Activated CD8-positive, alpha-beta T cell treated with anti-CD3 and anti-CD28 coated beads for 36 hours (primary cell): Measurements from ENCODE around the gene TNFSF15. TPM values are rescaled to one million over a fixed set of nuclear protein-coding genes. Genes with fewer than 3 reads are reported as not detected.

Experiments
- ATAC-seq: fragments of 200-7000 bp; cut with Tn5 transposase; one replicate; pipeline ENCODE4 v1.10.0; 2021; ENCODE audit warnings: mild to moderate bottlenecking, moderate library complexity
- CTCF ChIA-PET: fragments of 350-600 bp; sonication (Branson Sonifier 250); formaldehyde crosslinking; loops from one replicate; lab custom pipeline; 2021; ENCODE audit warnings: antibody characterized with exemption; lab: Charles Lee
- POLR2A ChIA-PET: fragments of 350-600 bp; sonication (Branson Sonifier 250); formaldehyde crosslinking; loops from one replicate; lab custom pipeline; 2021; ENCODE audit warnings: antibody characterized with exemption; lab: Charles Lee
- DNase-seq: peaks from one replicate; pipeline ENCODE4 v3.0.0-alpha.2; 2020
- H3K27ac Mint-ChIP-seq: one replicate; pipeline ENCODE4 v1.8.0; 2021; ENCODE audit warnings: mild to moderate bottlenecking, mixed read lengths
- H3K27me3 Mint-ChIP-seq: one replicate; pipeline ENCODE4 v1.8.0; 2021; ENCODE audit warnings: mixed read lengths
- H3K36me3 Mint-ChIP-seq: one replicate; pipeline ENCODE4 v1.8.0; 2021; ENCODE audit warnings: low read depth, mixed read lengths
- H3K4me1 Mint-ChIP-seq: one replicate; pipeline ENCODE4 v1.8.0; 2021; ENCODE audit warnings: low read depth, mixed read lengths
- H3K4me3 Mint-ChIP-seq: one replicate; pipeline ENCODE4 v1.8.0; 2021; ENCODE audit warnings: mild to moderate bottlenecking, moderate library complexity, mixed read lengths
- H3K9me3 Mint-ChIP-seq: one replicate; pipeline ENCODE4 v1.8.0; 2021; ENCODE audit warnings: mixed read lengths
- intact Hi-C: fragments of 100-400 bp; cut with micrococcal nuclease; formaldehyde crosslinking; loops from one replicate; pipeline ENCODE4 v1.10.0; 2022
- total RNA-seq, 2 experiments: library from RNA; stranded (reverse); gene quantifications; one replicate each; pipeline ENCODE4 v1.2.3, GENCODE V29; 2021
- TF ChIP-seq, protein P1 (sequence below): fragments of 200-600 bp; IDR thresholded peaks from one replicate; pipeline ENCODE4 v1.8.0; 2022; ENCODE audit warnings: antibody characterized with exemption, mild to moderate bottlenecking

TNFSF15 gene
- total RNA-seq, 2 experiments from 2014 or later: 0.16 to 0.23 TPM

DNA sequence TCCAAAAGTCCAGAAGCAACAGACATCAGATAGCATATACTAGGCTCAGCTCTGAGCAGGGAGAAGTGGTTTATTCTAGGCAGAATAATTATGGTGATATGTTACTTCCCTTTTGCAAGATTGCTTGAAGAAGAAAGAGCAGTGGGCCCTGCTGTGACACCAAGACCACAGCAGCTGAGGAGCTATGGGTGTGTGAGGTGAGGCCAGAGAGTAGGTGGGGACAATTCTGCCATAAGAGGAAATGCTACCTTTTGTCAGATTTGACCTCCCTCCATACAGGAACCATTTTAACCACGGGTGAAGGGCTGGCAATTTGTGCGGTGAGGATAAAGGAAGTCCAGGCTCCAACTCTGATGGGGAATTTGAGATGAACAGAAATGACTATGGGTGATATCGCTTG lies 51.3 kb downstream of the TNFSF15 start:
- DNase-seq (peak; percentile 43), ATAC-seq (peak; percentile 69)
- no peaks in the 10 kb centered on the region for H3K9me3 Mint-ChIP-seq
- peak overlapping the region; percentile 31 for H3K27ac Mint-ChIP-seq
- H3K36me3 Mint-ChIP-seq: no peaks in the 10 kb centered on the region
- TF ChIP-seq, protein P1, sequence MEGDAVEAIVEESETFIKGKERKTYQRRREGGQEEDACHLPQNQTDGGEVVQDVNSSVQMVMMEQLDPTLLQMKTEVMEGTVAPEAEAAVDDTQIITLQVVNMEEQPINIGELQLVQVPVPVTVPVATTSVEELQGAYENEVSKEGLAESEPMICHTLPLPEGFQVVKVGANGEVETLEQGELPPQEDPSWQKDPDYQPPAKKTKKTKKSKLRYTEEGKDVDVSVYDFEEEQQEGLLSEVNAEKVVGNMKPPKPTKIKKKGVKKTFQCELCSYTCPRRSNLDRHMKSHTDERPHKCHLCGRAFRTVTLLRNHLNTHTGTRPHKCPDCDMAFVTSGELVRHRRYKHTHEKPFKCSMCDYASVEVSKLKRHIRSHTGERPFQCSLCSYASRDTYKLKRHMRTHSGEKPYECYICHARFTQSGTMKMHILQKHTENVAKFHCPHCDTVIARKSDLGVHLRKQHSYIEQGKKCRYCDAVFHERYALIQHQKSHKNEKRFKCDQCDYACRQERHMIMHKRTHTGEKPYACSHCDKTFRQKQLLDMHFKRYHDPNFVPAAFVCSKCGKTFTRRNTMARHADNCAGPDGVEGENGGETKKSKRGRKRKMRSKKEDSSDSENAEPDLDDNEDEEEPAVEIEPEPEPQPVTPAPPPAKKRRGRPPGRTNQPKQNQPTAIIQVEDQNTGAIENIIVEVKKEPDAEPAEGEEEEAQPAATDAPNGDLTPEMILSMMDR: no peak
- no peak overlapping the region for H3K4me3 Mint-ChIP-seq
- ChIA-PET POLR2A (interaction anchor here (0.7 kb wide), 1 partner anchor 122 kb away, joined by 3 read pairs; no protein-coding TSS in a partner anchor), CTCF (interaction anchor here (1.0 to 2.1 kb wide), 3 partner anchors 9 to 153 kb away, joined by 3 to 6 read pairs (median 3); no protein-coding TSS in a partner anchor)
- intact Hi-C loops: no loop called here
- peaks cover 18% of the 10 kb centered on the region for H3K4me1 Mint-ChIP-seq
- H3K27me3 Mint-ChIP-seq: no peaks in the 10 kb centered on the region

DNA sequence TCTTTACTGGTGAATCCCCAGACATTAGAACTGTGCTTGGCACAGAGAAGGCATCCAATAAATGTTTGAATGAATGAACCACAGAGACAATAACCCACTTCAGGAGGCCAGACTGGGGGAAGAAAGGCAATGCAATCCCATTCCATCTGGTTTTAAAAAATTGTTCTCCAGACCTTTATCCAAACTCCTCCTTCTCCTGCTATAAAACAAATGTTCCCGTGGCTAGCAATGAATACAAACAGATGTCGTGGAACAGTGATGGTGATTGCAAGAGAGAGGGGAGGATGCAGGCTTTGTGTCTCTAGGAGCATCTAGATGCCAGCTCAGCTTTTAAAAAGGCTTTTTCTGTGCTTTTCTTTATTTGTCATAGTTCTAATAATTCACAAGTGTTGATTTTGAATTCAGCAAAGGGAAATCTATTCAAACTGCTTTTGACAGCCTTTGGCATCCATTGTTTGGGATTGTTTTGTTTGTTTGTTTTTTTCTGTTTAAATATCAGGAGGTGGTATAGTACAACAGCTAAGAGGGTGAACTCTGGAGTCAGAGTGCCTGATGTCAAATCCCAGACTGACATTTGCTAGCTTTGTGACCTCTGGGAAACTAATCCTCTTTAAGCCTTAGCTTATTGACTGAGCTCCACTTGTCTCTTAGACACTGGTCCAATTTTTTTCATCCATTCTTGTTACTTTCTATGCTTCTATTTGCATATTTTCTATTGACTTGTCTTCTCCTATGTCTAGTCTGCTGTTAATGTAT lies 59.1 kb downstream of the TNFSF15 start:
- intact Hi-C loops: no loop called here
- DNase-seq: no peak
- ChIA-PET POLR2A (interaction anchor here (1.1 kb wide), 1 partner anchor 55 kb away, joined by 3 read pairs; no protein-coding TSS in a partner anchor), CTCF (interaction anchor here (1.0 kb wide), 2 partner anchors 77 to 164 kb away, joined by 3 to 4 read pairs; no protein-coding TSS in a partner anchor)
- H3K4me1 Mint-ChIP-seq: peaks cover 11% of the 10 kb centered on the region
- no peak overlapping the region for H3K27ac Mint-ChIP-seq
- no peaks in the 10 kb centered on the region for H3K27me3 Mint-ChIP-seq
- no peaks in the 10 kb centered on the region for H3K9me3 Mint-ChIP-seq
- no peak for ATAC-seq
- peaks cover 2% of the 10 kb centered on the region for H3K36me3 Mint-ChIP-seq
- TF ChIP-seq, protein P1: no peak
- no peak overlapping the region for H3K4me3 Mint-ChIP-seq

DNA sequence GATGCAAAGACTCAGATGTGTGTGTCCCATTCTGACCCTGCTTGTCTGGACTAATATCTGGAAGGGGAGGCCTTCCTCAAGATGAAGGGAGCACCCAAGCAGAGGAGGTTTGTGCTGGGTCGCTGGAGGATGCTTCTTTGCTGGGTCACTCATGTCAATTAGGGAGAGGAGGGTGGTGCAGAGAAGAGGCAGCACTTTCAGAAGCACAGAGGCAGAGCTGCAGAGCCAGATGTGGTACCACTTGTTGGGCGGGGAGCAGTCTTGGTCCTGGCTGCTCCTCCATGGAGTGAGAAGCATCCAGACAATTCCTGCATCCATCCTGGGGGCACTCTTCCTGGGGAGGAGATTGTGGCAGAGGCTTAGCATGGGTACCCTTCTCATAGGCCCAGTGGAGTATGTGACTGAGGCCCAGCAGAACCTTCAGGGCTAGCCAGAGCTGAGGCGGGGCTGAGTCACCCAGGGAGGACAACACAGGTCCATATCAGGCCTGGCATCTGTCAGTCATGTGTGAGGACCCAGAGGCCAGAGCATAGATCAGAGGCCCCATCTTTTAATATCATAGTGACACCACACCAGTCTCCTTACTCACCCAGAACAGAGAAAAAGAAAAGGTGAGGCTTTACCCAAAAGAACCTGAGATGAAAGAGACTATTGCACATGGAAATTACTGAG lies 59.8 kb downstream of the TNFSF15 start:
- no peaks in the 10 kb centered on the region for H3K9me3 Mint-ChIP-seq
- intact Hi-C loops: no loop called here
- peak; percentile 35 for DNase-seq
- POLR2A ChIA-PET: interaction anchor here (0.6 to 1.1 kb wide), 2 partner anchors 55 to 359 kb away, joined by 3 read pairs; no protein-coding TSS in a partner anchor
- H3K4me3 Mint-ChIP-seq: no peak overlapping the region
- no peaks in the 10 kb centered on the region for H3K27me3 Mint-ChIP-seq
- H3K27ac Mint-ChIP-seq: peak overlapping the region; percentile 7
- CTCF ChIA-PET: interaction anchor here (0.7 to 1.3 kb wide), 5 partner anchors 18 to 269 kb away, joined by 3 to 4 read pairs (median 3); no protein-coding TSS in a partner anchor
- ATAC-seq: peak; percentile 77
- peaks cover 11% of the 10 kb centered on the region for H3K4me1 Mint-ChIP-seq
- TF ChIP-seq, protein P1: no peak
- peaks cover 2% of the 10 kb centered on the region for H3K36me3 Mint-ChIP-seq

DNA sequence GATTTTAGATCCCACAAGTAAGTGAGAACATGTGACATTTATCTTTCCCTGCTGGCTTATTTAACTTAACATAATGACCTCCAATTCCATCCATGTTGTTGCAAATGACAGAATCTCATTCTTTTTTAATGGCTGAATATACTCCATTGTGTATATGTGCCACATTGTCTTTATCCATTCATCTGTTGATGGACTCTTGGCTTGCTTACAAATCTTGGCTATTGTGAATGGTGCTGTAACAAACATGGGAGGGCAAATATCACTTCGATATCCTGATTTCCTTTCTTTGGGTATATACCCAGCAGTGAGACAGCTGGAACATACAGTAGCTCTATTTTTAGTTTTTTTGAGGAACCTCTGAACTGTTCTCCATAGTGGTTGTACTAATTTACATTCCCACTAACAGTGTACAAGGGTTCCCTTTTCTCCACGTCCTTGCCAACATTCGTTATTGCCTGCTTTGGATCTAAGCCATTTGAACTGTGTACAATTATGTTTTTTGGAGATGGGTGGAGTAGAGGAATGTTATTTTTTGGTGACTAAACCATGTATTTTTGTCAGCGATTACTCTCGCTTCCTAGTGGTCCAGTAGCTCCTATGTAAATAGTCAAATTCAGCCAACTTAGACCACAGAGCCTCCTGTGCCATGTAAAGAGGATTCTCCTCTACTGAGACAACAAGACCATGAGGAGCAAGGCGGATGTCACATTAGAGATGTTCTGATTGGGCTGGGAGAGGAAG lies 60.6 kb downstream of the TNFSF15 start:
- ChIA-PET POLR2A (interaction anchor here (0.6 kb wide), 1 partner anchor 358 kb away, joined by 3 read pairs; no protein-coding TSS in a partner anchor), CTCF (interaction anchor here (0.7 to 1.3 kb wide), 4 partner anchors 19 to 270 kb away, joined by 3 read pairs; no protein-coding TSS in a partner anchor)
- Mint-ChIP-seq H3K36me3 (peaks cover 2% of the 10 kb centered on the region), H3K4me3 (no peak overlapping the region), H3K4me1 (peaks cover 14% of the 10 kb centered on the region), H3K9me3 (no peaks in the 10 kb centered on the region), H3K27me3 (no peaks in the 10 kb centered on the region), H3K27ac (peak overlapping the region; percentile 7)
- intact Hi-C loops: no loop called here
- DNase-seq: no peak
- ATAC-seq: no peak
- TF ChIP-seq, protein P1: no peak
